Stimulated activated naive CD8-positive, alpha-beta T cell treated with anti-CD3 and anti-CD28 coated beads, Interleukin-15, Interleukin-2, amounts not matched to agents 100 ng/mL and 50 ng/mL, for 24 hours (primary cell): Measurements from ENCODE around the gene PRKCI.
"Not testable (repeated sequence)": the region's sequence is repeated elsewhere in the genome, so short reads cannot be mapped to it uniquely, and the experiment has no call there.

Experiments
- H3K27ac Mint-ChIP-seq: one replicate; pipeline ENCODE4 v1.8.0; 2021; ENCODE audit warnings: mild to moderate bottlenecking, mixed read lengths
- H3K27me3 Mint-ChIP-seq: one replicate; pipeline ENCODE4 v1.8.0; 2021; ENCODE audit warnings: mixed read lengths
- H3K36me3 Mint-ChIP-seq: one replicate; pipeline ENCODE4 v1.8.0; 2021; ENCODE audit warnings: low read depth, mixed read lengths
- H3K4me1 Mint-ChIP-seq: one replicate; pipeline ENCODE4 v1.8.0; 2021; ENCODE audit warnings: low read depth, mixed read lengths
- H3K4me3 Mint-ChIP-seq: one replicate; pipeline ENCODE4 v1.8.0; 2021; ENCODE audit warnings: mild to moderate bottlenecking, mixed read lengths
- H3K9me3 Mint-ChIP-seq: one replicate; pipeline ENCODE4 v1.8.0; 2021; ENCODE audit warnings: mixed read lengths

Gene PRKCI

DNA sequence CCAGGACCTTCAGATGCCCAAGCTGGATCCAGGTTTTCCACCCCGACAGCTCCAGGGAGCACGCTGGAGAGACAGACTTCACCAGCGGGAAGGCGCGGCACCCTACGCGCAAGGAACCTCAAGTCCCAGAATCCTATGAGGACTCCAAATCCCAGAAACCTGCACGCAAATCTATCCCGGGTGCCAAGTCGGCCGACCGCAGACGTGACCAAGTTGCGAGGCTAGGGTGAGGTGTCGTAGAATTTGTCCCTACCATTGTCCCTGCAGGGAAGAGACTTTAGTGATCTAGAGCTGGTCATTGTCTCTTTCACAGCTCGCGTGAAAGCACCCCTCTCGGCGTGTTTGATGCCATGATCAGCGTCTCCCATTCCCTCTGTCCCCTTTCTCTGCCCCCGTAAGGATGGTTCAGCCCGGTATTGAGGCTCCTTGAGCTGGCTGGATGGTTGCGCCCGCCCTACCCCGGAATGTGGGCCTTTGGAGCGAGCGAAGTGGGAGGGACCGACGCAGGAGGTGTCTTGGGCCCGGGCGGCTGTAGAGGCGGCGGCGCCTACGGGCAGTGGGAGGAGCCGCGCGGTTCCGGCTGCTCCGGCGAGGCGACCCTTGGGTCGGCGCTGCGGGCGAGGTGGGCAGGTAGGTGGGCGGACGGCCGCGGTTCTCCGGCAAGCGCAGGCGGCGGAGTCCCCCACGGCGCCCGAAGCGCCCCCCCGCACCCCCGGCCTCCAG is at the start of gene PRKCI:
PRKCI (plus strand) TSS at position 501 of the 723 bp plus-strand sequence. CDS start 246 bp downstream, outside the sequence.
- Mint-ChIP-seq H3K27me3 (no peaks in the 10 kb centered on the region), H3K4me1 (peaks cover 34% of the 10 kb centered on the region), H3K27ac (peak within 1 kb of the TSS; percentile 92), H3K9me3 (no peaks in the 10 kb centered on the region), H3K36me3 (peaks cover 7% of the 10 kb centered on the region), H3K4me3 (peak within 1 kb of the TSS; percentile 84)

DNA sequence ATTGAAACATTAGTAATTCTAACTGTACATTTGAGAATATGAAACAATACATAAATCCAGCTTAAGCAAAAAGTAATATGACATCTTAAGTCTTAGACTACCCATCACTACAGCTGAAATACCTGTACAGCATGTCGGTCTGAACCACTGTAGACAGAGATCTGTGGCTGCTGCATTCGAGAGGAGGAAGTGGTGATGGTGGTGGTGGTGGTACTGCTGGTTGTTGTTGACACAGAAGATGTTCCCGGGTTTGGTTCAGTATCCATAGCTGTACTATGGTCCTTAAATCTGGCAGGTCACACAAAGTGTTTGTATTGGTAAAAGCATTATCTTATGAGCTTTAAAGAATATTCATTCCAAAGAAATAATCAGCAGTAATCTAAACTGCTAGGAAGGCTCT is 43.6 kb upstream of the PRKCI start:
- Mint-ChIP-seq H3K27ac (peak overlapping the region; percentile 73), H3K9me3 (no peaks in the 10 kb centered on the region), H3K4me3 (peak overlapping the region; percentile 76), H3K4me1 (peaks cover 39% of the 10 kb centered on the region), H3K27me3 (no peaks in the 10 kb centered on the region), H3K36me3 (peaks cover 49% of the 10 kb centered on the region)

DNA sequence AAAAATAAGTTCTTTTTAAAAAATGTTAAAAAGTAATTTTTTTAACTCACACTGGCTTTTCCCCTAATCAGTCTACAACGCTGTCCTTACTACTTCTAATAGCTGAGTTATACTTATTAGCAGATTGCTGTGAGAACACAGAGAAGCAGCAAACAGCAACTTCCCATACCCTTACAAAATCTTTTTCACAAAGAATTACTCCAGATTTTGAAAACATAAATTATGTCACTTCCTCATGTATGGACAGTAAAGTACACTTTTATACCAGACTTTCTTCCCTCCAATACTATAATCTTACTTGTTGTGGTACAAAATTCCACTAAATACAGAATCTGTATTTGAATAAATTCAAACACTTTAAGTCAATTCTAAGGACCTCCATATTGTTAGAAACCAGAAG is 42.8 kb upstream of the PRKCI start:
- H3K36me3 Mint-ChIP-seq = peaks cover 46% of the 10 kb centered on the region
- H3K9me3 Mint-ChIP-seq = no peaks in the 10 kb centered on the region
- H3K27me3 Mint-ChIP-seq = no peaks in the 10 kb centered on the region

DNA sequence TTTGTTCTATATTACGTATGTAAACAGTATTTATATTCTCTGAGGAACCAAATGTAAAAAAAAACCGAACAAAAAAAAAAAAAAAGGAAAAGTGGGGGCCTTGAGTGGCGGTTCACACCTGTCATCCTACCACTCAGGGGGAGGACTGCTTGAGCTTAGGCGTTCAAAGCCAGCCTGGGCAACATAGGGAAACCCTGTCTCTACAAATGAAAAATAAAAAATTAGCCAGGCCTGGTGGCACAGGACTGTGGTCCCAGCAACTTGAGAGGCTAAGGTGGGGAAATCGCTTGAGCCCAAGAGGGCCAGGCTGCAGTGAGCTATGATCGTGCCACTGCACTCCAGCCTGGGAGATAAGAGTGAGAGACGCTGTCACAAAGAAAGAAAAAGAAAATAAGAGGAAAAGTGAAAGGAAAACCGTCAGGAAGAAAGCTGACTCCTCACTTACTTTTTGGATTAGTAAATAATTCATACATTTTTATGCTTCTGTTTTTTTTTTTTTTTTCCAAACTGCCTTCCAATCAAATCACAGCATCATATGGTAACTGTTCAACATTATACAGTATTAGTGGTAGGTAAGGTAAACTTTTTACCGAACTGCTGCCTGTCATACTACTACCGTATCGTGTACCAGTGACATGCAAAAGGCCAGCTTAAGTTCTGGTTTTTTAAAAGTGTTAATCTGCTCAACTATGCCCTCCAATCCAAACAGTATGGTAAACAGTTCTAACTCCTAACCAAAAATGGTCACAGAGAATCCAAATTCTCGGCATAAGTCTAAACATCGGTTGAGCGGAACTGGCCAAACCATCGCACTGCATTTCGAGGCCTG is 41.9 kb upstream of the PRKCI start:
- Mint-ChIP-seq H3K4me1 (peaks cover 29% of the 10 kb centered on the region), H3K4me3 (peak overlapping the region; percentile 94), H3K36me3 (peaks cover 39% of the 10 kb centered on the region), H3K27ac (peak overlapping the region; percentile 96), H3K9me3 (no peaks in the 10 kb centered on the region), H3K27me3 (no peaks in the 10 kb centered on the region)

More for the DNA sequence above, 42.8 kb upstream of the PRKCI start:
- H3K4me3 Mint-ChIP-seq = peak overlapping the region; percentile 94
- peak overlapping the region; percentile 96 for H3K27ac Mint-ChIP-seq
- peaks cover 36% of the 10 kb centered on the region for H3K4me1 Mint-ChIP-seq

DNA sequence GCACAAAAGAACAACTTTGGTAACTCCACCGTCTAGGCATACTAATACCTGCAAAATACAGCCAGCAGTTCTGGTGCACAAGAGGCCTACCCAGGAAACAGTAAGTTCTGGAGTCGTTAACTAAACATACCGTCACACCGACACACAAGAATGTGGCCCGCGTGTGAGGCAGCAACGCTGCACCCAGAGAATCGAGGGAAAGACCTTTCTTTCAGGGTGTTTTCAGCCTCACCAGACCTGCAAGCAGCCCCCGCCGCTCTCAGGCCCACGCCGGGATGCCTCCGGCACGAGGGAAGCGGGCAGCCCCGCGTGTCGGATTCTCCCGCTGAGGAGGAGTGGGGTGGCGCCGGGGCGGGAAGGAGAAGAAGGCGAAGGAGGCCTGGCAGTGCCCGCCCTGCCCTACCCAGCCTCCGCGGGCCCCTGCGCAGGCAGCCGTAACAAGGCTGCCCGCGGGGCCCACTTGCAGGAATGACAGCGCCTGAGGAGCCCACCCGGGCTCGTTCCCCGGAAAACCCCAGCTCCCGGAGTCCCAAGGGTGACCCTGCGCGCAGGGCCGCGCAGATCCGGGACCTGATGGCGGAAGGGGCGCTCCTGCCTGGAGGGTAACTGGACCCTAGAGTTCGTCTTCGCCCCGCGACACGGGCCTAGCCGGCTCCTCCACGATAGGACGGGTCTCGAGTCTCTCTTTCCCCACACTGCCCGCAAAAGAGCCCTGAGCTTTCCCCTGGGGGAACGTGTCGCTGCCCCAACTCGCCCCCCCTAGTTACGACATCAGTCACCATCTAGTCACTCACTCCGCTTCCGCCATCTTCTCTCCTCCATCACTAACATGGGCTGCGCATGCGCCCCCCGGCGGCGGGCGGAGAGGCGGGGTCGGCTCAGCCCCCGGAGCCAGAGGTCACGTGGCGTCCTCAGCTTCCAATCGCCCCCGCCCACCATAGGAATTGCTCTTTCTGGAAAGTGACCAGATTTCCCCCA is 41.0 kb upstream of the PRKCI start, which contains the start of gene PHC3:
PHC3 (minus strand) TSS at position 826 of the 978 bp plus-strand sequence; CDS start at position 808, 18 bp downstream.
- H3K4me3 Mint-ChIP-seq = peak within 1 kb of the TSS; percentile 94
- peak within 1 kb of the TSS; percentile 96 for H3K27ac Mint-ChIP-seq
- H3K36me3 Mint-ChIP-seq = peaks cover 33% of the 10 kb centered on the region
- H3K4me1 Mint-ChIP-seq = peaks cover 25% of the 10 kb centered on the region
- H3K27me3 Mint-ChIP-seq = no peaks in the 10 kb centered on the region
- H3K9me3 Mint-ChIP-seq = no peaks in the 10 kb centered on the region

DNA sequence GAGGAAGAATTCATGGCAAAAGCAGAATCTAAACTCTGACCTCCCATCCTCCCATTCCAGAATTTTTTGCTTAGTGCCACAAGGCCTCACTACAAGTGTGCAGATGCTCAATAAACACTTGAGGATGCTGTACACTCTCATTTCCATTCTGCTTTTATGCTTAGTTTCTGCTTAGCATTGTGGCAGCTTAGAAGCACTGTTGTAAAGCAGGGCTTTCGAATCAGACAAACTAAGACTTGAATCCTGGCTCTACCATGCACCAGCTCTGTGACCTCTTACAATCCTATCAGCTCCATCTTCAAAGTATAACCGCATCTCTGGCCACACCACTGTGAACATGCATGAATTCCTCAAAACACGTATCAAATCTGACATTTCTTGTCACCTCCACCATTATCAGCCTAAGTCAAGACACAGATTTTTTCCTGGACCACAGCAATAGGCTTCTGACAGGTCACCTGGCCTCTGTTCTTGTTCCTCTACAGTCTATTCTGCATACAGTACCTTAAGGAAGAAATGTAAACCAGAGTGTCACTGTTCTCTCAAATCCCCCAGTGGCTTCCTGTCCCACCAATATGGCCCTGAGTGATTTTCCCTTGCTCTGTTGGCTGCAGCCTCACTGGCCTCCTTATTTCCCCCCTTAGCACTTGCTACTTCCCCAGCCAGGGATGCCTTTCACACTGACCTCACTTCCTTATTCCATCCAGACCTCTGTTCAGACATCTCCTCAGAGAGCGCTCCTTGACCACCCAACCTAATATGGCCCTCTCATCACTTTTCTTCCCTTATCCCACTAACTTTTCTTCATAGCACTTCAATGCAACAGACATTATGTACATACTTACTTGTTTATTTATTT is 32.6 kb upstream of the PRKCI start:
- H3K27ac Mint-ChIP-seq = no peak overlapping the region
- no peaks in the 10 kb centered on the region for H3K36me3 Mint-ChIP-seq
- no peaks in the 10 kb centered on the region for H3K9me3 Mint-ChIP-seq
- H3K27me3 Mint-ChIP-seq = no peaks in the 10 kb centered on the region
- H3K4me1 Mint-ChIP-seq = peaks cover 13% of the 10 kb centered on the region
- peak overlapping the region; percentile 15 for H3K4me3 Mint-ChIP-seq

DNA sequence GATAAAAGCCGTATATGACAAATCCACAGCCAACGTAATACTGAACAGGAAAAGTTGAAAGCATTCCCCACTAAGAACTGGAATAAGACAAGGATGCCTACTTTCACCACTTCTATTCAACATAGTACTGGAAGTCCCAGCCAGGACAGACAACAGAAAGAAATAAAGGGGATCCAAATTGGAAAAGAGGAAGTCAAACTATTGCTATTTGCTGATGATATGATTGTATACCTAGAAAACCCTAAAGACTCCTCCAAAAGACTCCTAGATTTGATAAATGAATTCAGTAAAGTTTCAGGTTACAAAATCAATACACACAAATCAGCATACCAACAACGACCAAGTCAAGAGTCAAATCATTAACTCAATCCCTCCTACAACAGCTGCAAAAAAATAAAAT is 26.5 kb upstream of the PRKCI start:
- peaks cover 12% of the 10 kb centered on the region for H3K27me3 Mint-ChIP-seq
- not testable (repeated sequence) for H3K36me3 Mint-ChIP-seq, H3K4me3 Mint-ChIP-seq, H3K4me1 Mint-ChIP-seq, H3K27ac Mint-ChIP-seq, H3K9me3 Mint-ChIP-seq

DNA sequence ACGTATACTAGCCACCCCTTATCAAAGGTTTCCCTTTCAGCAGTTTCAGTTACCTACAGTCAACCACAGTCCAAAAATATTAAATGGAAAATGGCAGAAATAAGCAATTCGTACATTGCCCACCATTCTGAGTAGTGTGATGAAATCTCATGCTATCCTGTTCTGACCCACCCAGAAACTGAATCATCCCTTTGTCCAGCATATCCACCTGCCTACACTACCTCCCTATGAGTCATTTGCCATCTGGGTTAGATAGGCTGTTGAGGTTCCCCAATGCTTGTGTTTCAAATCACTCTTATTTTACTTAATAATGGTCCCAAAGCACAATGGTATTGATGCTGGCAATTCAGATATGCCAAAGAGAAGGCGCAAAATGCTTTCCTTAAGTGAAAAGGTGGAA is 25.4 kb upstream of the PRKCI start:
- Mint-ChIP-seq H3K36me3 (no peaks in the 10 kb centered on the region), H3K27me3 (peaks cover 15% of the 10 kb centered on the region), H3K4me1 (peaks cover 7% of the 10 kb centered on the region), H3K9me3 (no peaks in the 10 kb centered on the region), H3K4me3 (no peak overlapping the region), H3K27ac (no peak overlapping the region)

DNA sequence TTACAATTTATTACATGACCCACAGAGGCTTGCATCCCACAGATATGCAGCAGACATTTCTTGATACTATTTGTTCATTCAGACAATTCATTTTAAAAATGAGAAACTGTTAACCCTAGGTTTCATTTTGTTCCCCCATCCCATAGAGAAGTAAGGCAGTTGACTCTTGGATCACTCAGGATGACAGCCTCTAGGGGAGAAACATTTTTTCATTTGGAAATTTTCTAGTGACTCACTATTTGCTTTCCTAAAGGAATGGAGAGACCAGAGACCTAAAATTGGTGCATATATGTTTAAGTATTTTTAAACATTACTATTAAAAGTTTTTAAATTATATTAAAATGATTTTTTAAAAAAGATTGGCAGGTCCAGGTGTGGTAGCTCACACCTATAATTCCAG is 21.2 kb upstream of the PRKCI start:
- H3K4me3 Mint-ChIP-seq = no peak overlapping the region
- H3K27me3 Mint-ChIP-seq = peaks cover 18% of the 10 kb centered on the region
- peaks cover 7% of the 10 kb centered on the region for H3K4me1 Mint-ChIP-seq
- H3K36me3 Mint-ChIP-seq = no peaks in the 10 kb centered on the region
- no peak overlapping the region for H3K27ac Mint-ChIP-seq
- H3K9me3 Mint-ChIP-seq = no peaks in the 10 kb centered on the region

DNA sequence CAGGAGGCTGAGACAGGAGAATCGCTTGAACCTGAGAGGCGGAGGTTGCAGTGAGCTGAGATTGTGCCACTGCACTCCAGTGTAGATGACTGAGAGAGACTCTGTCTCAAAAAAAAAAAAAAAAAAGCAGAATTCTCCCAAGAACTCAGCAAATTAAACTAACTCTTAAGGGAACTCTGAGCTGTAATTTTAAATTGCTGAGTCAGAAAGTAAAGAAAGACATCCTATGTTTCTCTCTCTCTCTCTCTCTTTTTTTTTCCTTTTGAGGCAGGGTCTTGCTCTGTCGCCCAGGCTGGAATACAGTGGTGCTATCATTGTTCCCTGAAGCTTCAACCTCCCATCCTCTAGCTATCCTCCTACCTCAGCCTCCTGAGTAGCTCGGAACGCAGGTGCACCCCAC is 20.7 kb upstream of the PRKCI start:
- H3K27me3 Mint-ChIP-seq = peaks cover 18% of the 10 kb centered on the region

DNA sequence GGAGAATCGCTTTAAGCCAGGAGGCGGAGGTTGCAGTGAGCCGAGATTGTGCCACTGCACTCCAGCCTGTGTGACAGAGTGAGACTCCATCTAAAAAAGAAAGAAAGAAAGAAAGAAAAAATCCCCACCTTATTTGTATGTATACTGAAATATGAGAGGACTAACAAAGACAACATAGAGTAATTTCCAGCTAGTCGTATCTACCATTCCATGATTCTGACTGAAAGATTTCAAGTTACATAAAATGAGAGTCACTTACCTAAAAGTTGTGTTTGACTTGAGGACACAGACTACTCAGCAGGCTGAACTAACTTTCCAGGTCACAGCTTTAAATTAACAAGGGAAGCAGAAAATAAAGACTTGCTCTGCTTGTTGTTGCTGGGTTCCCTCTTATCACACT is 18.8 kb upstream of the PRKCI start:
- peaks cover 18% of the 10 kb centered on the region for H3K27me3 Mint-ChIP-seq
- H3K4me3 Mint-ChIP-seq = no peak overlapping the region
- peaks cover 3% of the 10 kb centered on the region for H3K4me1 Mint-ChIP-seq
- H3K36me3 Mint-ChIP-seq = no peaks in the 10 kb centered on the region
- no peaks in the 10 kb centered on the region for H3K9me3 Mint-ChIP-seq
- no peak overlapping the region for H3K27ac Mint-ChIP-seq

More for the DNA sequence above, 20.7 kb upstream of the PRKCI start:
- no peak overlapping the region for H3K4me3 Mint-ChIP-seq
- no peaks in the 10 kb centered on the region for H3K36me3 Mint-ChIP-seq
- peaks cover 7% of the 10 kb centered on the region for H3K4me1 Mint-ChIP-seq
- H3K9me3 Mint-ChIP-seq = no peaks in the 10 kb centered on the region
- H3K27ac Mint-ChIP-seq = no peak overlapping the region

DNA sequence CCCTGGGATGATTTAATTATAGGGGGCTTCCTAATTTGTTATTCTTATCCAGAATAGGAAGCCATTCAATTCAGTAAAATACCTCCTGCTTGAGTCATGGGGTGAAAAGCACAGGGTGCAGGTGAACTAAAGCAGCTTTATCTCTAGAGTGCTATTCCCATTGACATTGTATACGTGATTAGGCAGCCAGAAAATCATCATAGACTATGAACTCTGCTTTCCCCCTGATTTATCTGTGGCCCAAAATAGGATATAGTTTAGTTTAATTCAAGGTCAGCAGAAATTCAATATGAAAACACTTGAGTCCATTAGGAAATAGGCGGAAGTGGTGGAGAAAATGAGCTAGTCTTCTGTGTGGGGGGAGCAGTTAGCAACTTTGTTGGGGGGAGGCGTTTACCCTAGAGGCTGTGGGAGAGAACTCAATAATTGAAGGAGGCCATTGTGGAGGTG is 18.2 kb upstream of the PRKCI start:
- H3K4me3 Mint-ChIP-seq = no peak overlapping the region
- no peaks in the 10 kb centered on the region for H3K9me3 Mint-ChIP-seq
- peaks cover 21% of the 10 kb centered on the region for H3K27me3 Mint-ChIP-seq
- H3K27ac Mint-ChIP-seq = no peak overlapping the region
- H3K36me3 Mint-ChIP-seq = no peaks in the 10 kb centered on the region
- peaks cover 3% of the 10 kb centered on the region for H3K4me1 Mint-ChIP-seq

DNA sequence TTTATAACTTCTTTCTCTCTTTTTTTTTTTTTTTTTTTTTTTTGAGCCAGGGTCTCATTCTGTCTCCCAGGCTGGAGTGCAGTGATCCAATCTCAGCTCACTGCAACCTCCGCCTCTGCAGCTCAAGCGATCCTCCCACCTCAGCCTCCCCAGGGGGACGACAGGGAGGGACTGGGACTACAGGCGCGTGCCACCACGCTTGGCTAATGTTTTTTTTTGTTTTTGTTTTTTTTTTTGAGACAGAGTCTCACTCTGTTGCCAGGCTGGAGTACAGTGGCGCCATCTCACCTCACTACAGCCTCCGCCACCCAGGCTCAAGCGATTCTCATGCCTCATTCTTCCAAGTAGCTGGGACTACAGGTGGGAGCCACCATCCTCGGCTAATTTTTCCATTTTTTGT is 17.7 kb upstream of the PRKCI start:
- peaks cover 17% of the 10 kb centered on the region for H3K27me3 Mint-ChIP-seq
- peaks cover 3% of the 10 kb centered on the region for H3K4me1 Mint-ChIP-seq
- H3K36me3 Mint-ChIP-seq = no peaks in the 10 kb centered on the region

DNA sequence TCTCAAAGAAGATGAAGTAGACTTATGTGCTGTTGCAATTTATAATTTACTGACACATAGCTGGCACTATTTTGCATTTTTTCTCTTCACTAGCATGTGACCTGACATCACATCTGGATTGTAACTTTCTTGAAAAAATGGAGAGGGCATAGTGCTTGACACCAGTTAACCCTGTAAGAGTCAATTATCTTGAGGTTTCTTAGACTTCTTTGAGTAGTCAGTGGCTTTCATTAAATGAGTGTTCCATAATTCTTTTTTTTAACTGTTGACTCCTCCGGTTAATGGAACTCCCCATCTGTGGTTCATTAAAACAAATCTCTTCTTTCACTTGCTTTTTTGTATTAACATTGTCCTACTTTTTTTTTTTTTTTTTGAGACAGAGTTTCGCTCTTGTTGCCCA is 16.9 kb upstream of the PRKCI start:
- Mint-ChIP-seq H3K27ac (no peak overlapping the region), H3K4me1 (no peaks in the 10 kb centered on the region), H3K9me3 (no peaks in the 10 kb centered on the region), H3K36me3 (no peaks in the 10 kb centered on the region), H3K4me3 (no peak overlapping the region), H3K27me3 (peaks cover 14% of the 10 kb centered on the region)

More for the DNA sequence above, 17.7 kb upstream of the PRKCI start:
- H3K9me3 Mint-ChIP-seq = no peaks in the 10 kb centered on the region
- no peak overlapping the region for H3K4me3 Mint-ChIP-seq
- H3K27ac Mint-ChIP-seq = no peak overlapping the region
